GM18517 (cell line): Measurements from ENCODE around the gene RABGAP1L.
"Not testable (repeated sequence)": the region's sequence is repeated elsewhere in the genome, so short reads cannot be mapped to it uniquely, and the experiment has no call there.

Experiments
- ATAC-seq: cut with Tn5 transposase; IDR thresholded peaks from one replicate; pipeline ENCODE4 v1.9.1; 2021; ENCODE audit warnings: mild to moderate bottlenecking, moderate library complexity; ENCODE audit not compliant: unreplicated experiment

The RABGAP1L gene

GRCh38 chr1:174358344-174358743 is 199.0 kb downstream of the RABGAP1L start:
- no peak for ATAC-seq

- ATAC-seq: no peak
These were observed 199.6 kb downstream of the RABGAP1L start for GRCh38 chr1:174358786-174359453.

GRCh38 chr1:174359454-174359805 is 200.1 kb downstream of the RABGAP1L start:
- ATAC-seq: no peak

- ATAC-seq: no peak
These were observed 205.8 kb downstream of the RABGAP1L start for GRCh38 chr1:174364996-174365736.

GRCh38 chr1:174366946-174367345 is 207.6 kb downstream of the RABGAP1L start:
- ATAC-seq: no peak

- ATAC-seq: no peak
These were observed 208.6 kb downstream of the RABGAP1L start for GRCh38 chr1:174367892-174368291.

GRCh38 chr1:174376030-174376429 is 216.7 kb downstream of the RABGAP1L start:
- no peak for ATAC-seq

- ATAC-seq: no peak
These were observed 232.4 kb downstream of the RABGAP1L start for GRCh38 chr1:174391716-174392115.

- ATAC-seq: no peak
These were observed 234.6 kb downstream of the RABGAP1L start for GRCh38 chr1:174393885-174394284.

- ATAC-seq: no peak
These were observed 237.9 kb downstream of the RABGAP1L start for GRCh38 chr1:174397261-174397660.

- no peak for ATAC-seq
These were observed 238.9 kb downstream of the RABGAP1L start for GRCh38 chr1:174398246-174398645.

- ATAC-seq: no peak
These were observed 239.9 kb downstream of the RABGAP1L start for GRCh38 chr1:174399211-174399610.

GRCh38 chr1:174401075-174401474 is 241.8 kb downstream of the RABGAP1L start:
- ATAC-seq: no peak

- ATAC-seq: no peak
These were observed 245.9 kb downstream of the RABGAP1L start for GRCh38 chr1:174405219-174405618.

- ATAC-seq: no peak
These were observed 247.1 kb downstream of the RABGAP1L start for GRCh38 chr1:174406421-174406820.

- no peak for ATAC-seq
These were observed 248.3 kb downstream of the RABGAP1L start for GRCh38 chr1:174407665-174408064.

- ATAC-seq: no peak
These were observed 248.8 kb downstream of the RABGAP1L start for GRCh38 chr1:174408146-174408545.

- not testable (repeated sequence) for ATAC-seq
These were observed 250.5 kb downstream of the RABGAP1L start for GRCh38 chr1:174409801-174410200.

- ATAC-seq: no peak
These were observed 254.3 kb downstream of the RABGAP1L start for GRCh38 chr1:174413632-174414031.

- ATAC-seq: no peak
These were observed 254.9 kb downstream of the RABGAP1L start for GRCh38 chr1:174414203-174414602.

- no peak for ATAC-seq
These were observed 256.2 kb downstream of the RABGAP1L start for GRCh38 chr1:174415506-174415905.

- ATAC-seq: no peak
These were observed 258.6 kb downstream of the RABGAP1L start for GRCh38 chr1:174417921-174418320.

- ATAC-seq: no peak
These were observed 265.8 kb downstream of the RABGAP1L start for GRCh38 chr1:174425121-174425520.
